Lower leg skin (tissue), 3 donors: ENCODE results near the gene REXO1.

Experiments used
- POLR2A ChIP-seq, 2 donors: fragments of 450-650 bp; IDR thresholded peaks; one replicate each; pipeline ENCODE4 v1.6.1; 2016 to 2017; ENCODE audit warnings: antibody characterized with exemption in 2 of 2, mild to moderate bottlenecking in 1 of 2, moderate library complexity in 1 of 2
- TF ChIP-seq, protein P1 (sequence below), 3 donors: fragments of 450-650 bp; IDR thresholded peaks; one replicate each; pipeline ENCODE4 v1.5.1; 2016; ENCODE audit warnings: antibody characterized with exemption in 3 of 3, mild to moderate bottlenecking in 3 of 3, moderate library complexity in 2 of 3

GRCh38 chr19:1883784-1884183, 35.5 kb upstream of the REXO1 start:
- TF ChIP-seq, protein P1, sequence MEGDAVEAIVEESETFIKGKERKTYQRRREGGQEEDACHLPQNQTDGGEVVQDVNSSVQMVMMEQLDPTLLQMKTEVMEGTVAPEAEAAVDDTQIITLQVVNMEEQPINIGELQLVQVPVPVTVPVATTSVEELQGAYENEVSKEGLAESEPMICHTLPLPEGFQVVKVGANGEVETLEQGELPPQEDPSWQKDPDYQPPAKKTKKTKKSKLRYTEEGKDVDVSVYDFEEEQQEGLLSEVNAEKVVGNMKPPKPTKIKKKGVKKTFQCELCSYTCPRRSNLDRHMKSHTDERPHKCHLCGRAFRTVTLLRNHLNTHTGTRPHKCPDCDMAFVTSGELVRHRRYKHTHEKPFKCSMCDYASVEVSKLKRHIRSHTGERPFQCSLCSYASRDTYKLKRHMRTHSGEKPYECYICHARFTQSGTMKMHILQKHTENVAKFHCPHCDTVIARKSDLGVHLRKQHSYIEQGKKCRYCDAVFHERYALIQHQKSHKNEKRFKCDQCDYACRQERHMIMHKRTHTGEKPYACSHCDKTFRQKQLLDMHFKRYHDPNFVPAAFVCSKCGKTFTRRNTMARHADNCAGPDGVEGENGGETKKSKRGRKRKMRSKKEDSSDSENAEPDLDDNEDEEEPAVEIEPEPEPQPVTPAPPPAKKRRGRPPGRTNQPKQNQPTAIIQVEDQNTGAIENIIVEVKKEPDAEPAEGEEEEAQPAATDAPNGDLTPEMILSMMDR (IDR thresholded peaks at IDR 0.05) = no peak
- TF ChIP-seq POLR2A (IDR thresholded peaks at IDR 0.05) = no peak
